Heart left ventricle (tissue), 13 donors: ENCODE measurements around the gene PRKCI.

Experiments used
- CTCF ChIP-seq, 12 donors: fragments of 200-600 bp; sonication (generic) in 4 of 12; IDR thresholded peaks; one replicate each; pipeline versions ENCODE4 v1.5.0 to v1.8.0; 2018 to 2022; ENCODE audit warnings: antibody characterized with exemption in 12 of 12, mild to moderate bottlenecking in 5 of 12
- POLR2A ChIP-seq, 2 donors: fragments of 450-650 bp; IDR thresholded peaks; one replicate each; pipeline ENCODE4 v1.6.1; 2017; ENCODE audit warnings: antibody characterized with exemption in 2 of 2, mild to moderate bottlenecking in 2 of 2, moderate library complexity in 2 of 2
- donor health status: ischemic (EF 13 %, LVEDD 7.1; RV severe dilation, severe dysfunction).
- donor health status: DM: no; HTN: yes; CAD: no.
- donor health status: DM: no; HTN: no; CAD: no.
- donor health status: ischemic (EF 25% LVEDD 6.9; RV normal size, moderate dysfunction).
- donor health status: ischemic (EF 25% LVEDD 5.7; RV mildly dilated, moderate dysfunction).
- donor health status: ischemic (EF 35%, LVEDD 5.7; RV mildly dilated, moderate dysfunction).
- donor health status: nonischemic (EF 11% LVEDD 7.7; RV severe dilation, severe dysfunction).
- donor health status: DM: yes; HTN: yes; CAD: no.
- donor health status: PGD.
- donor health status: ischemic (EF 29% LVEDD 5.4; RV normal size, mild dysfunction).
- donor health status: nonischemic (EF 23%, LVEDD 6.1; RV moderate dilation, normal function).

GRCh38 chr3:170205302-170205701 lies 16.9 kb upstream of the PRKCI start:
- TF ChIP-seq CTCF (IDR thresholded peaks at IDR 0.05) (no peak), POLR2A (IDR thresholded peaks at IDR 0.05) (no peak)
